Uterus (tissue), 4 donors: ENCODE data around the gene ADCYAP1. TPM values are rescaled to one million over a fixed set of nuclear protein-coding genes. Genes with fewer than 3 reads are reported as not detected.

Experiments used
- DNase-seq, 2 donors: peaks; one replicate each; pipeline ENCODE4 v3.0.0-alpha.2; 2019 to 2020
- H3K27ac ChIP-seq, 2 donors: fragments of 200-600 bp; sonication (generic); 1 replicate in 1 of 2; 2 replicates in 1 of 2; pipeline ENCODE4 v1.5.1; 2016 to 2018
- H3K27me3 ChIP-seq, 2 donors: fragments of 200-600 bp; sonication (generic); one replicate each; pipeline ENCODE4 v1.5.1; 2018 to 2019; ENCODE audit warnings: control low read depth in 1 of 2
- H3K36me3 ChIP-seq, 2 donors: fragments of 200-600 bp; sonication (generic); one replicate each; pipeline ENCODE4 v1.5.1; 2019; ENCODE audit warnings: control low read depth in 1 of 2
- H3K4me1 ChIP-seq, 2 donors: fragments of 200-600 bp; sonication (generic); one replicate each; pipeline ENCODE4 v1.5.1; 2018 to 2019; ENCODE audit warnings: control low read depth in 1 of 2
- H3K4me3 ChIP-seq, 2 donors: fragments of 200-600 bp; sonication (generic); 1 replicate in 1 of 2; 2 replicates in 1 of 2; pipeline ENCODE4 v1.5.1; 2018 to 2019; ENCODE audit warnings: mild to moderate bottlenecking in 1 of 2
- H3K9me3 ChIP-seq, 2 donors: fragments of 200-600 bp; sonication (generic); one replicate each; pipeline ENCODE4 v1.5.1; 2019; ENCODE audit warnings: control low read depth in 1 of 2
- POLR2A ChIP-seq, 2 donors: fragments of 450-650 bp; IDR thresholded peaks; one replicate each; pipeline ENCODE4 v1.6.1; 2016; ENCODE audit warnings: antibody characterized with exemption in 2 of 2, mild to moderate bottlenecking in 1 of 2, moderate library complexity in 1 of 2
- intact Hi-C: fragments of 100-400 bp; cut with DNase I; formaldehyde crosslinking; loops from one replicate; pipeline ENCODE4 v1.15.1; 2023; ENCODE audit warnings: low total_unique reads
- total RNA-seq, 4 donors: library from RNA; depleted of rRNA in 3 of 4; stranded (reverse); fragments of >200 nt in 3 of 4; gene quantifications; one replicate each; pipeline versions ENCODE4 v1.1.0 to v1.2.4, GENCODE V29; 2014 to 2023
- TF ChIP-seq, protein P1 (sequence below), 4 experiments: fragments of 200-600 bp in 2 of 4; fragments of 450-650 bp in 2 of 4; sonication (generic) in 2 of 4; IDR thresholded peaks; one replicate each; pipeline ENCODE4 v1.5.1; 2016 to 2019; ENCODE audit warnings: antibody characterized with exemption in 4 of 4, mild to moderate bottlenecking in 2 of 4, moderate library complexity in 1 of 4
- donor health status: DM: yes; HTN: yes; CAD: no.

ADCYAP1 gene
- total RNA-seq, 4 donors from 2014 or later: 0.49 to 1.5 (median 0.97) TPM; not detected in 1

GRCh38 chr18:919078-919477 lies 14.4 kb downstream of the ADCYAP1 start:
- Histone ChIP-seq H3K27ac (no peak overlapping the region), H3K36me3 (no peaks in the 10 kb centered on the region), H3K9me3 (no peaks in the 10 kb centered on the region), H3K27me3 (no peaks in the 10 kb centered on the region), H3K4me3 (no peak overlapping the region), H3K4me1 (no peaks in the 10 kb centered on the region)
- intact Hi-C loops: no loop called here
- no peak for DNase-seq
- TF ChIP-seq POLR2A (IDR thresholded peaks at IDR 0.05): no peak
- TF ChIP-seq, protein P1, sequence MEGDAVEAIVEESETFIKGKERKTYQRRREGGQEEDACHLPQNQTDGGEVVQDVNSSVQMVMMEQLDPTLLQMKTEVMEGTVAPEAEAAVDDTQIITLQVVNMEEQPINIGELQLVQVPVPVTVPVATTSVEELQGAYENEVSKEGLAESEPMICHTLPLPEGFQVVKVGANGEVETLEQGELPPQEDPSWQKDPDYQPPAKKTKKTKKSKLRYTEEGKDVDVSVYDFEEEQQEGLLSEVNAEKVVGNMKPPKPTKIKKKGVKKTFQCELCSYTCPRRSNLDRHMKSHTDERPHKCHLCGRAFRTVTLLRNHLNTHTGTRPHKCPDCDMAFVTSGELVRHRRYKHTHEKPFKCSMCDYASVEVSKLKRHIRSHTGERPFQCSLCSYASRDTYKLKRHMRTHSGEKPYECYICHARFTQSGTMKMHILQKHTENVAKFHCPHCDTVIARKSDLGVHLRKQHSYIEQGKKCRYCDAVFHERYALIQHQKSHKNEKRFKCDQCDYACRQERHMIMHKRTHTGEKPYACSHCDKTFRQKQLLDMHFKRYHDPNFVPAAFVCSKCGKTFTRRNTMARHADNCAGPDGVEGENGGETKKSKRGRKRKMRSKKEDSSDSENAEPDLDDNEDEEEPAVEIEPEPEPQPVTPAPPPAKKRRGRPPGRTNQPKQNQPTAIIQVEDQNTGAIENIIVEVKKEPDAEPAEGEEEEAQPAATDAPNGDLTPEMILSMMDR (IDR thresholded peaks at IDR 0.05): no peak

- H3K36me3 ChIP-seq: no peaks in the 10 kb centered on the region
- H3K4me1 ChIP-seq: no peaks in the 10 kb centered on the region
- no peak for DNase-seq
- TF ChIP-seq POLR2A (IDR thresholded peaks at IDR 0.05): no peak
- TF ChIP-seq, protein P1 (IDR thresholded peaks at IDR 0.05): no peak
- no peaks in the 10 kb centered on the region for H3K9me3 ChIP-seq
- H3K4me3 ChIP-seq: no peak overlapping the region
- intact Hi-C loops: no loop called here
- no peak overlapping the region for H3K27ac ChIP-seq
- H3K27me3 ChIP-seq: no peaks in the 10 kb centered on the region
Observed at GRCh38 chr18:923144-923866, 18.6 kb downstream of the ADCYAP1 start.

GRCh38 chr18:924987-925386 lies 20.3 kb downstream of the ADCYAP1 start:
- Histone ChIP-seq H3K27ac (no peak overlapping the region), H3K36me3 (no peaks in the 10 kb centered on the region), H3K4me3 (no peak overlapping the region), H3K27me3 (no peaks in the 10 kb centered on the region), H3K4me1 (no peaks in the 10 kb centered on the region), H3K9me3 (no peaks in the 10 kb centered on the region)
- TF ChIP-seq, protein P1 (IDR thresholded peaks at IDR 0.05): no peak
- no peak for TF ChIP-seq POLR2A (IDR thresholded peaks at IDR 0.05)
- DNase-seq: no peak
- intact Hi-C loops: no loop called here

DNA sequence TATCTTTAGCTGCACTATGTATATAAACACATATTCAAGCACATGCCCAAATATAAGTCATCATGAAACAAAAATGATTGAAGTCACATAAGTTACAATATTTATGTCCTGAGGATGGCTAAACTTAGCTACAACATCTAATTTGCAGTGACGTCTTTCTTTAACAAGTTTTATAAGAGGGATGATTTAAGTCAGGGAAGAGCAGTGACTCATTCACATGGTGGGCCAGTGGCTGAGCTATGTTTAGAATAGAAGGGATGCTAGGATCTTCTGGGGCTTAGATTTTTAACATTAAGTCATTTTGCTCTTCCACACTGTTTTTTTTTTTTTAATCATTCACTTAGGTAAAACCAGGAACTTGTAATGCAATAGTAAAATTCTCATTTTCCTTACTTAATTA lies 22.3 kb downstream of the ADCYAP1 start:
- no peaks in the 10 kb centered on the region for H3K4me1 ChIP-seq
- H3K4me3 ChIP-seq: no peak overlapping the region
- no peaks in the 10 kb centered on the region for H3K9me3 ChIP-seq
- no peaks in the 10 kb centered on the region for H3K36me3 ChIP-seq
- H3K27me3 ChIP-seq: no peaks in the 10 kb centered on the region
- DNase-seq: no peak
- TF ChIP-seq, protein P1 (IDR thresholded peaks at IDR 0.05): no peak
- TF ChIP-seq POLR2A (IDR thresholded peaks at IDR 0.05): no peak
- no peak overlapping the region for H3K27ac ChIP-seq
- intact Hi-C loops: no loop called here

DNA sequence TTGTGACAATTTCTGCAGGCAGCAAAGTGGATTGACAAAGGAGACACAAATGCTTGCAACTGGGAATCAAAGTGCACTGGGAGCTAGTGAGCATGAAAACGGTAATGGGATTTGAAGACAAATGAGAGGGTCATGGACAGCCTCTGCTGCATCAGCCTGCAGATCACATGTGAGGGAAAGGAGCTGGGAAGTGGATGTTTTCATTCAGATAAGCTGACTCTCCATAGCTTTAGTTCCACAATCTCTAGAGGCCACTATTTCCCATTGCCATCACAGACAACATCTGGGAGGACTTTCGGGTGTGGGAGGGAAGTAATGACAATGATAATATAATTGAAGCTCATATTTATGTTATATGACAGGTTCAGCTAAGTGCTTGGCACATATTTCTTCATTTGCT lies 28.4 kb downstream of the ADCYAP1 start:
- Histone ChIP-seq H3K4me3 (no peak overlapping the region), H3K4me1 (no peaks in the 10 kb centered on the region), H3K9me3 (no peaks in the 10 kb centered on the region), H3K36me3 (no peaks in the 10 kb centered on the region), H3K27ac (no peak overlapping the region), H3K27me3 (no peaks in the 10 kb centered on the region)
- TF ChIP-seq, protein P1 (IDR thresholded peaks at IDR 0.05): no peak
- TF ChIP-seq POLR2A (IDR thresholded peaks at IDR 0.05): no peak
- intact Hi-C loops: no loop called here
- DNase-seq: no peak
